KOPT-K1 (cell line): Measurements from ENCODE around the gene GLYATL3.

ENCODE experiments used
- H3K27ac ChIP-seq: fragments of 200-600 bp; sonication (generic); 2 replicates; pipeline ENCODE4 v1.5.1; 2016; ENCODE audit warnings: antibody characterized with exemption, mild to moderate bottlenecking, low read depth, low read length; ENCODE audit not compliant: poor library complexity, severe bottlenecking
- H3K36me3 ChIP-seq: fragments of 200-600 bp; sonication (generic); 2 replicates; pipeline ENCODE4 v1.5.1; 2017; ENCODE audit warnings: antibody characterized with exemption, mild to moderate bottlenecking, low read length, moderate library complexity; ENCODE audit not compliant: insufficient read depth
- H3K9me3 ChIP-seq: fragments of 200-600 bp; sonication (generic); 2 replicates; pipeline ENCODE4 v1.5.1; 2017; ENCODE audit warnings: antibody characterized with exemption, low read length, mild to moderate bottlenecking; ENCODE audit not compliant: insufficient read depth, poor library complexity, severe bottlenecking

The GLYATL3 gene

DNA sequence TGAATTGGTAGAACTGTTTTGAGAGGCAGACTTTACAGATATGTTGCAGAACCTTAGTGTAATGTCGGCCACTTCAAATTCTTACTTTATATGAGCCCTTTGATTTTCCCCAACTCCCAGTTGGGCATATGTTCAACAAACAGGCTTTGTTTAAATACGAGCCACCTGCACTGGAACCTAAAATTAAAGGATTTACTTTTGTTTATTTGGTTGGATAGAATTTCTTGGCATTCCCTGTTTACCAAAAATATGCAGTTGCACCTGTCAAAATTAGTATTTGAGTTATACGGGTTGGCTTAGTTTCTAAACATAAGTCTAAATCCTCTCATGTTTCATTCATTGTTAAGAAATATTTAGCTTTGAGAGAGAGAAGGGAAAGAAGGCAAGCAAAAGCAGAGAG is 2.4 kb upstream of the GLYATL3 start:
- H3K9me3 ChIP-seq, result no peaks in the 10 kb centered on the region
- H3K36me3 ChIP-seq, result peaks cover 25% of the 10 kb centered on the region
- no peak overlapping the region for H3K27ac ChIP-seq

DNA sequence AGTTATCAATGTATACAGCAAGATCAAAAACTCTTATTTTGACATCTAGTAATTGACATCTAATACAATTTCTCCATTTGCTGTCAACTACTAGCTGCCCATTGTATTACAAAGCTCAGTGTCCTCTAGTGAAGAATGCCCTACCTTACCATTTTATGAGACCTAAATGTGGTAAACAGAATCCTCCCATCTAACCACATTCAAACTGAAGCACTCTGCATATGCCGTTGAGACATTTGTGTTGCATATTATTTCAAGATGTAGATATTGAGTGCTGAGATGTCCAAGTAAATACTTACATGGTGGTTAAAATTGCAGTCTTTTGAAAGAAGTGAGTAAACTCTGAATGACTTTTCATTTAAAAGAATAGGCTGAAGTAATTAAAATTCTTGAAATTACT is 597 bp upstream of the GLYATL3 start:
- peaks cover 9% of the 10 kb centered on the region for H3K36me3 ChIP-seq
- no peaks in the 10 kb centered on the region for H3K9me3 ChIP-seq
- H3K27ac ChIP-seq, result no peak overlapping the region

GRCh38 chr6:49504666-49505065 is 4.9 kb downstream of the GLYATL3 start:
- H3K9me3 ChIP-seq, result no peaks in the 10 kb centered on the region
- H3K36me3 ChIP-seq, result no peaks in the 10 kb centered on the region
- H3K27ac ChIP-seq, result no peak overlapping the region

- H3K27ac ChIP-seq, result no peak overlapping the region
- no peaks in the 10 kb centered on the region for H3K36me3 ChIP-seq
- no peaks in the 10 kb centered on the region for H3K9me3 ChIP-seq
Measured at GRCh38 chr6:49506569-49507111, 6.9 kb downstream of the GLYATL3 start.

DNA sequence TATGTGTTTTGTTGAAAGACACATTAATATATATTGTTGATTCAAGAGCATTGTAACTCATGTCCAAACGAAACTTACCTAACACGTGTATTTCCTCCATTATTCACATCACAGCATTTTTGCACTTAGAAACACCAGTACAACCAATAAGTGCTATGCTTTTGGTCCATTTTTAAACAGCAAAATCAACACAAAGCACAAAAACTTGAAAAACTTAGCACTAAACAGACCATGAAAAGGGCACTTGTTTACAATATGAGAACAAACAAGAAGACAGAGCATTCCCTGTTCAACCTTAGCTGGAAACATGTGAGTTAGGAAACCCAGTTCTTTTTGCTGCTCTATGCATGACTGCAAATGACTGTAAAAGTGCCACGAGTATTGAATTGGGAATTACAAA is 9.6 kb downstream of the GLYATL3 start:
- H3K27ac ChIP-seq, result no peak overlapping the region
- H3K36me3 ChIP-seq, result no peaks in the 10 kb centered on the region
- H3K9me3 ChIP-seq, result no peaks in the 10 kb centered on the region

DNA sequence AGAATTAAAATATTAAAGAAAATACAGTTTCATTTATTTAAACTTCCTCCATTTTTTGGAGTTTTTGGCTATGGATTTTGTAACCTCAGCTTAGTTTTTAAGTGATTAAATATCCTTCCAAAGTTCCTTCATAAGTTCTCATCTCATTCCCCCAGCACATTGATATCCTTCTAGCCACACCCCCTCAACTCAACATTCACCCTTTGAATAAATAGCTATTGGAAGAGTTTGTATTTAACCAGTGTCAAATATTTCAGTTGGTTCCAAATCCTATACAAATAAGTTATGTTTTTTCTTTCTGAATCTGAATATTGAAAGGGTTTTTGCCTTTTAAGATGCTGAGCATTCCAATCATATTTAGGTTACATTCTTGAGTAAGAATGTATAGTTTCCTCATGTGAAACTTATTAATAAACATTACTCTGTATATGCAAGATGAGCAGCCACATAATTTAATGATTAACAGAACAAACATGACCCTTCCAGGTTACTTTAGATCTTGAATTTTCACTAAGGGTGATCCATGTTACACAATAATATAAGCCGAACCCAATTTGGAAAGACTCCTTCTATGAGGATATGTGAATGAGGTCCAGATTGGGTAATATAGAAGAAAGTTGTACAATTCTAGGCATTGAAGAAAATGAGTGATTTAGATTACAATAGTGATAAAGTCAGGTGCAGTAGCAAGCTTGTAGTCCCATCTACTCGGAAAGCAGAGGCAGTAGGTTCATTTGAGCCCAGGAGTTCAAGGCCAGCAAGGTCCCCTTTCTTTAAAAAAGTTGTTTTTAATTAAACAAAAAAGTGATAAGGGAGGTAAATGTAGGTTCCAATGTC is 13.6 kb downstream of the GLYATL3 start:
- Histone ChIP-seq H3K9me3 (no peaks in the 10 kb centered on the region), H3K36me3 (no peaks in the 10 kb centered on the region), H3K27ac (no peak overlapping the region)

- H3K9me3 ChIP-seq, result no peaks in the 10 kb centered on the region
- H3K27ac ChIP-seq, result no peak overlapping the region
- H3K36me3 ChIP-seq, result no peaks in the 10 kb centered on the region
Measured at GRCh38 chr6:49514571-49515484, 15.1 kb downstream of the GLYATL3 start.

DNA sequence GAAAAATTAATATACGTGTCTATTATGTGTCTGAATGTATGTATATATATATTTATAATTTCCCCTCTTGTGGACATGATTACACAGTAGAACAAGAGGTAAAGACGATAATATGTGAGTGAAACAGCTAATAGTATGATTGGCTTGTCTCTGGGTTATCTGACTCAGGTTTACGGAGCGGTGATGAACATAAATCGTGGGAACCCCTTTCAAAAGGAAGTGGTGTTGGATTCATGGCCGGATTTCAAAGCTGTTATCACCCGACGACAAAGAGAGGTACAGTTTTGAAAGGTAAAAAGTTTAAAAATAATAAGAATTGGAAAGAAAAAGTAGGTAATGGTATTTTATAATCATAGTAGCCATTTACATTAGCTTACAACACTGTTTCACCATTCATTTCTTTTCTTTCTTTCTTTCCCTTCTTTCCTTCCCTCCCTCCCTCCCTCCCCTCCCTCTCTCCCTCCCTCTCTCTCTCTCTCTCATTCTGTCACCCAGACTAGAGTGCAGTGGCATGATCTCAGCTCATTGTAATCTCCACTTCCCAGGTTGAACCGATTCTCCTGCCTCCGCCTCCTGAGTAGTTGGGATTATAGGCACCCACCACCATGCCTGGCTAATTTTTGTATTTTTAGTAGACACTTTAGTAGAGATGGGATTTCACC is 15.9 kb downstream of the GLYATL3 start:
- Histone ChIP-seq H3K36me3 (no peaks in the 10 kb centered on the region), H3K27ac (no peak overlapping the region), H3K9me3 (no peaks in the 10 kb centered on the region)

- H3K27ac ChIP-seq, result no peak overlapping the region
- H3K36me3 ChIP-seq, result no peaks in the 10 kb centered on the region
- no peaks in the 10 kb centered on the region for H3K9me3 ChIP-seq
Measured at GRCh38 chr6:49516147-49516505, 16.4 kb downstream of the GLYATL3 start.

DNA sequence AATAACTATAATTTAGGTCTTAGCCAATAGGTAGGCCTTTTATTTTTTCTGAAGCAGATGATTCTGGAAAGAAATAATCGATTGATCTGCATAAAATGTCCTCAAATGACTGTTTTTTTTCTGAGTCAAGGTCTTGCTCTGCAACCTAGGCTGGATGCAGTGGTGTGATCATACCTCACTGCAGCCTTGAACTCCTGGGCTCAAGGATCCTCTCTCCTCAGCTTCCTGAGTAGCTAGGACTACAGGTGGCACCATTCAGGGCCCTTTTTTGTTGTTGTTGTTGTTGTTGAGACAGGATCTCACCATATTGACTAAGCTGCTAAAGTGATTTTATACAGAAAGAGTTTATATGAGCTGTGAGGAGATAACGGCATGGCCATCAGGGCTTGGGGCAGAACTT is 18.2 kb downstream of the GLYATL3 start:
- H3K27ac ChIP-seq, result no peak overlapping the region
- no peaks in the 10 kb centered on the region for H3K9me3 ChIP-seq
- H3K36me3 ChIP-seq, result no peaks in the 10 kb centered on the region

DNA sequence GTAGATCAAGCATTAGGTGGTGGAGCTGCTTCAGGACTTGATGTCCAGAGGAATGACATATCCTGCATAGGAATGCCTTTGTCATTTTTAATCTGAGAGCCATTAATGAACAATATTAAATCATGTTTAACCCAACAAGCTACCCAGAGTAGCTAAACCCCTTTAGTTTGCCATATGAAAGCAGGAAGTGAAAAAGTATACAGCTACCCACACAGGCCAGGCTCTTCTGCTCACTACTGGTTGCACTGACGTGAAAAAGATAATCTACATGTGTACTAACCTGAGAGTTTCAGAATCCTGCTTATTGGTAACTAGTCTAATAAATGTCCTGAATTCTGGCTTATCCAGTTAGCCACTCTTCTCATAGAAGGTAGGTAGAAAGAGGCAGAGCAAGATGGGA is 19.9 kb downstream of the GLYATL3 start:
- Histone ChIP-seq H3K36me3 (no peaks in the 10 kb centered on the region), H3K27ac (no peak overlapping the region), H3K9me3 (no peaks in the 10 kb centered on the region)

- Histone ChIP-seq H3K36me3 (no peaks in the 10 kb centered on the region), H3K27ac (no peak overlapping the region)
Measured at GRCh38 chr6:49522710-49523593, 23.2 kb downstream of the GLYATL3 start.

GRCh38 chr6:49523901-49524300 is 24.2 kb downstream of the GLYATL3 start:
- H3K27ac ChIP-seq, result no peak overlapping the region
- no peaks in the 10 kb centered on the region for H3K36me3 ChIP-seq
- no peaks in the 10 kb centered on the region for H3K9me3 ChIP-seq

More at GRCh38 chr6:49522710-49523593, 23.2 kb downstream of the GLYATL3 start:
- no peaks in the 10 kb centered on the region for H3K9me3 ChIP-seq

DNA sequence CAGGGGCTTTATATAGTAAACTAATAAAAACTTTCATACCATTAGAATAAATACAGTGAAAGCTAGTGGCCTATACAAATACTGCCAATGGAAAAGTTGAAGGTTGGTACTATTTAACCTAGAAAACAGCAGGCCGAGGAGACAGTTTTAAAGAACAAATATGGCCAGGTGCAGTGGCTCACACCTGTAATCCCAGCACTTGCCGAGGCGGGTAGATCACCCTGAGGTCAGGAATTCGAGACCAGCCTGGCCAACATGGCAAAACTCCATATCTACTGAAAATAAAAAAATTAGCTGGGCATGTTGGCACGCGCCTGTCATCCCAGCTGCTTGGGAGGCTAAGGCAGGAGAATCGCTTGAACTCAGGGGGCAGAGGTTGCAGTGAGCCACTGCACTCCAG is 24.8 kb downstream of the GLYATL3 start:
- no peaks in the 10 kb centered on the region for H3K36me3 ChIP-seq
- H3K27ac ChIP-seq, result no peak overlapping the region
- H3K9me3 ChIP-seq, result no peaks in the 10 kb centered on the region
